AG04449 (cell line): ENCODE data around the gene AJAP1.

Experiments
- CTCF ChIA-PET: fragments of 350-600 bp; formaldehyde crosslinking; extraction: SDS; loops from one replicate; lab custom pipeline; 2021; ENCODE audit warnings: antibody characterized with exemption; lab: Yijun Ruan, JAX
- POLR2A ChIA-PET: fragments of 400-600, 350-600 bp; formaldehyde crosslinking; extraction: SDS; loops from one replicate; lab custom pipeline; 2020; ENCODE audit warnings: antibody characterized with exemption, inconsistent platforms; lab: Yijun Ruan, JAX
- DNase-seq: peaks from one replicate; pipeline ENCODE4 v3.0.0-alpha.2; 2010; ENCODE audit warnings: low read depth, low spot score
- H3K4me3 ChIP-seq: 2 replicates; pipeline ENCODE4 v1.5.1; 2011; ENCODE audit warnings: low read depth, mild to moderate bottlenecking, control low read depth, low read length
- CTCF ChIP-seq: IDR thresholded peaks from one replicate; pipeline ENCODE4 v1.5.1; 2011; ENCODE audit warnings: mild to moderate bottlenecking, moderate library complexity, low read length, control low read depth, inconsistent platforms; ENCODE audit not compliant: insufficient read depth; ENCODE audit errors: missing control alignments

AJAP1 gene

DNA sequence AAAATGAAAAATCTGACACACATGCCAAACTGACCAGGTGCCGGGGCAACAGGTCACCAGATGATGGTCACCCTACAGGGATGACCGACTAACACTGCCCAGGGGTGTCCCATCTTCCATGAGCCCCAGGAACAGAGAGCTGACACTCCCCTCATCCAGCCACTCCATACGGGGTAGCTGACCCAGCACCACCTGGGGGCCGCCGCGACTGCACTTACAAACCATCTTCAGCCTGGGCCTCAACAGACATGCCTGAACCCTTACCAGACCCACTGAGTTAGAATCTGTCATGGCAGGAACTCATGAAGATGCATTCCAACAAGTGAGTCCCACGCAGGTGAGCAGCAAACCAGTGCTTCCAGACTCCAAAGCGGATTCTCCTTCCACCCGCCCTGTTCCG is 31.6 kb upstream of the AJAP1 start:
- ChIA-PET CTCF (no interaction called here), POLR2A (no interaction called here)
- DNase-seq, result no peak
- H3K4me3 ChIP-seq, result no peak overlapping the region
- TF ChIP-seq CTCF, result no peak

DNA sequence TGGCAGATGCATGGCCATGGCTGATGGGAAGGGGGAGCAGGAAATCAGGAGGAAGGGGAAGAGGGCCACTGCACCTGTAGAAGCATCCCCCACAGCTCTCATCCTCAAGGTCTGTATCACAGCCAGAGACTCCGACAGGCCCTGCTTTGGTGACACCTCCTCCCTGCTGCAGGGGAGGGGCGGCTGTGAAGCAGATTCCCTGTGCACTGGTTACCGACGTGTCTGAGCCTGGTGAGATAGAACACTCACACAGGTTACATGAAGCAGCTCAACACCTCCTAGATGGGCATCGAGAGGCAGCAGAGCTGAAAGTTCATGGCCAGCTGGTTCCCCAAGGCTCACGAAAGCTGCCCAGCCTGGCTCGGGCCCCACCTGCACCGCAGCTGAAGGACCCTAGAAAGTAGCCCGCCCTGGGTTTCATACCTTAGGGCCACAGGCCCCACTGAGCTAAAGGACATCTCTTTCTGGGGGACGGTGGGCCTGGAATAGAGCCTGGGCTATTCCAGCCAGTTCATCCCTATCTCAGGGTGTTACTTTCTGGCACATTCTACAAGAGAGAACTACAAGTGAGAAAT is 30.2 kb upstream of the AJAP1 start:
- CTCF ChIA-PET, result no interaction called here
- no peak for DNase-seq
- POLR2A ChIA-PET, result no interaction called here
- no peak overlapping the region for H3K4me3 ChIP-seq
- TF ChIP-seq CTCF, result no peak

GRCh38 chr1:4624801-4625200 is 29.6 kb upstream of the AJAP1 start:
- no peak overlapping the region for H3K4me3 ChIP-seq
- POLR2A ChIA-PET, result no interaction called here
- DNase-seq, result no peak
- CTCF ChIA-PET, result no interaction called here
- TF ChIP-seq CTCF, result no peak

GRCh38 chr1:4626061-4626460 is 28.3 kb upstream of the AJAP1 start:
- POLR2A ChIA-PET, result no interaction called here
- CTCF ChIA-PET, result no interaction called here
- H3K4me3 ChIP-seq, result no peak overlapping the region
- DNase-seq, result no peak
- no peak for TF ChIP-seq CTCF

DNA sequence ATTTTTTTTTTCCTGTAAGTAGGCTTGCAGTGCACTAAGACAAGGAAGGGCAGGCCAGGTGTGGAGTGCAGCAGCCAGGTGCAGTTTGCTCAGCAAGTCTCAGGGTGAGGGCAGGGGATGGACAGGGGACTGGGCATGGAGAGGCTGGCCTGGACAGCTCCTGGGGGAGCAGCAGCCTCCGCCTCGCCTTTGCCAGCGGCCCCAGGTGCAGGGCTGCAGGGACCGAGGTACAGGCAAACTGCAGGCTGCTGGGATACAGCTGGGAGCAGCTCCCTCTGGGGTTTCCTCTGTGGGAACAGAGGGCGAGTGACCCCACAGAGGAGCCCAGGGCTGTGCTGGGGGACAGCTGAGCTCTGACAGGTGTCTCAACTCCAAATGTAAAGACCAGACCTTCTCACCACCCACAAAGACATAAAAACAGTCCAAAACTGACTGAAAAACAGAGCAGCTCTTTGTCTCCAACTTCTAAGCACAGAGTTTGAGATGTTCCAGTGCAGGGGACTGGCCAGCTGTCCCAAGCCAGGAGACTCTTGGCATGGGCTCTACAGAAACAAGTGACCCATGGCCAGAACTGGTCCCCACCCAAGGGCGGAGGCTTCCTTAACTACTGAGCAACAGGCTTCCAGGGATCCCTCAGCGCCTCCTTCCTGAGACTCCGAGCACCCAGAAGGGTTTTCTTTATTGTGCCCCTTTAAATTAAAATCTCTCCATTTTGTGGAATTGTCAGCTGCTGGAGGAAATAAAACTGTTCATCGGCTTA is 27.7 kb upstream of the AJAP1 start:
- CTCF ChIA-PET, result no interaction called here
- POLR2A ChIA-PET, result no interaction called here

More for the DNA sequence above, 27.7 kb upstream of the AJAP1 start:
- no peak overlapping the region for H3K4me3 ChIP-seq
- no peak for TF ChIP-seq CTCF
- no peak for DNase-seq
